ENCODE data around the gene ZNF467.
A peak's percentile ranks its signal among the peaks of the same experiment; 100 is the strongest.

The ZNF467 gene

DNA sequence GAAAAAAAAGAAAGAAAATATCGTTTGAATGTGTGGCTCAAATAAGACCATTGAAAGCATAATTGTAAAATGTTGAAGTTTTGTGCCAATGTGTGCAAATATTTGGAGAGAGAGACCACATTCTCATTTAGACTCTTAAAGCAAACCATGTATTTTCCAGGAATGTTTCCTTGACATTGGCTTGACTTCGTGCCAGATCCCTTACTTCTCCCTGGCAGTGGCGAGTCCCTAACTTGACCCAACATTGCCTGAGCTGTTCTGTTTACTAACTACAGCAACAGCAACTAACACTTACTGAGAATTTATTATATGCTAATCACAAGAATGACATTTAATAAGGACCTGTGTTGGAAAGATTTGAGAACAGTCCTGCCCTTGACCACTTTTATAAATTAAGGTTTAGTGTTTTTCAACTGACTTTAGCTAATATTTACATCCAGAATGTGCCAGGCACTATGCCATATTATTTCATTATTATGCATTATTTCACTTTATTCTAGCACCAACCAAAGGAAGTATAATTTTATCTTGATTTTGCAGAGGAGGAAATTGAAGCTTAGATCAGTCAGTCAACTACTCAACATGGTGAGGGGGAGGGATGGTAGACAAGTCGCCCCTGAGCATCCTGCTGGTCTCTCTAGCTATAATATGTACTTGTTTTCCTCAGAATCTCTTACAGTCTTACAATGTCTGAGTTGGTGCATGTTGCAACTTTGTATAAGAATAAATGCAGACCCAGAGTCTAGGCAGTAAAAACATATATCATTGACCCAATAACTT, 29.7 kb downstream of the ZNF467 start:
- no peak overlapping the region for H3K4me2 ChIP-seq (ENCODE audit: low read length)
- no CpG with 5 or more reads among the region's 4 CpGs for WGBS (ENCODE audit: extremely low coverage, insufficient coverage, low lambda C conversion rate)
- no peak overlapping the region for H3K23ac ChIP-seq (ENCODE audit: low read length)

DNA sequence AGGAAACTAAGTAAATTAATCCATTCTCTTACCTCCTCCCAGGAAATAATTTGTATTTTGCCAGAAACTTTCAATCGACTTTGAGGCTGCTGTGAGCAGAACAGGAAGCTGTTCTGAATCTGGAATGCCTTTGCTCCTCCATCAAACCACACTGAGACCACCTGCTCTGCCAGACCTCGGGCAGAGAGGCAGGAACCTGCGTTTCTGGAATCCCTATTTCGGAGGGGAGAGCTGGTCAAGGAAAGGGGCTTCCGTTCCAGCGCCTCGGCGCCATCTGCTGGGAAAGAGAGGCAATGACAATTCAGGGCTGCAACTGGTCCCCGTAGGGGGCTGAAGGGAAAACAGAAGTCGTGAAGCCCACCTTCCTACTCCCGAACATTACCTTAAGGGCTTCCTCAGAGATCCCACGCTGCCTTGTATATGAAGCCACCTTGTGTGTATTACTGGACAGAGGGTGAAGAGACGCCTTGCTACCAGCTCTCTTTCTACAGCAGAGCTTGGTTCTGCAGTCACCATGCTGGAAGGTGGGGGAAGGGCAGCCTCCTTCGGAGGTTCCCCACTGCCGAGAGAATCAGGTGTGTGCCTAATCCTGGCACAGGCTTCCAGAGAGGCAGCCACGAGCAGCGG, 31.2 kb downstream of the ZNF467 start:
- Histone ChIP-seq H3K79me1 (ENCODE audit: low read length) (no peaks in the 10 kb centered on the region), H3K18ac (ENCODE audit: low read length) (no peak overlapping the region), H3K4me2 (ENCODE audit: low read length) (peak overlapping the region; percentile 28), H2AK5ac (ENCODE audit: low read length) (no peak overlapping the region), H4K5ac (ENCODE audit: low read length) (no peak overlapping the region), H4K8ac (ENCODE audit: low read depth, low read length) (no peak overlapping the region), H3K79me2 (ENCODE audit: control insufficient read depth, insufficient read depth, low read length) (no peaks in the 10 kb centered on the region), H3K4ac (ENCODE audit: low read depth, low read length) (no peak overlapping the region), H3K36me3 (ENCODE audit: control insufficient read depth, insufficient read depth, low read length) (no peaks in the 10 kb centered on the region), H2BK5ac (ENCODE audit: low read length) (no peak overlapping the region), H3K9ac (ENCODE audit: low read length) (peak overlapping the region; percentile 12), H3K56ac (ENCODE audit: low read length) (peak overlapping the region; percentile 29), H3K4me1 (ENCODE audit: control insufficient read depth, low read depth, low read length) (no peaks in the 10 kb centered on the region), H2BK120ac (ENCODE audit: low read depth, low read length) (no peak overlapping the region), H3K4me3 (ENCODE audit: low read length) (no peak overlapping the region), H3K27me3 (ENCODE audit: insufficient read depth, low read length, poor library complexity) (no peaks in the 10 kb centered on the region), H3K23ac (ENCODE audit: low read length) (no peak overlapping the region), H3K27ac (ENCODE audit: low read depth, low read length) (no peak overlapping the region), H2BK15ac (replicated peaks; ENCODE audit: low read depth) (no peak overlapping the region)
- WGBS (ENCODE audit: extremely low coverage, insufficient coverage, low lambda C conversion rate): no CpG with 5 or more reads among the region's 17 CpGs
- peak; percentile 83 for DNase-seq

More for the DNA sequence above, 29.7 kb downstream of the ZNF467 start:
- Histone ChIP-seq H3K18ac (ENCODE audit: low read length) (no peak overlapping the region), H3K4ac (ENCODE audit: low read depth, low read length) (no peak overlapping the region), H4K5ac (ENCODE audit: low read length) (no peak overlapping the region), H3K56ac (ENCODE audit: low read length) (no peak overlapping the region), H3K36me3 (ENCODE audit: control insufficient read depth, insufficient read depth, low read length) (no peaks in the 10 kb centered on the region), H3K27ac (ENCODE audit: low read depth, low read length) (no peak overlapping the region), H3K79me2 (ENCODE audit: control insufficient read depth, insufficient read depth, low read length) (no peaks in the 10 kb centered on the region), H2AK5ac (ENCODE audit: low read length) (no peak overlapping the region), H3K27me3 (ENCODE audit: insufficient read depth, low read length, poor library complexity) (no peaks in the 10 kb centered on the region), H3K79me1 (ENCODE audit: low read length) (no peaks in the 10 kb centered on the region), H2BK15ac (replicated peaks; ENCODE audit: low read depth) (no peak overlapping the region), H3K9ac (ENCODE audit: low read length) (no peak overlapping the region), H2BK120ac (ENCODE audit: low read depth, low read length) (no peak overlapping the region), H4K8ac (ENCODE audit: low read depth, low read length) (no peak overlapping the region), H2BK5ac (ENCODE audit: low read length) (no peak overlapping the region), H3K4me3 (ENCODE audit: low read length) (no peak overlapping the region), H3K4me1 (ENCODE audit: control insufficient read depth, low read depth, low read length) (no peaks in the 10 kb centered on the region)
- DNase-seq: no peak

DNA sequence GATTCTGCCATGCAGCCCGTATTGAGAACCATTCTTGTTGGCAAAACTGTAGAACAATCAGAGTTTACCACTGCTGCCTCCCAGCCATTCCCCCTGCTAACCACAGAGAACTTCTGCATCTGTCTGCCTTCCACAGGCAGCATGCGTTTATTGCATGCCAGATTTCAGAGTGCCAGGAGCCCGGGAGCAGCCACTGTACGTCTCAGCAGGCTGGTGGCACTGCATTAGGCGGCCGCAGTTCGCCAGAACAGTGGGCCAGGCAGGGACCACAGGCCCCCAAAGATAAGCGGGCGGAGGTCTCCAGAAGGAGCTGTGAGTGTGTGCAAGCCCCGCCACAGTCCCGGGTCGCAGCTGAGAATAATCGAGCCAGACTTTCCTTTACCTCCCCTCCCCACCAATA, 31.8 kb downstream of the ZNF467 start:
- Histone ChIP-seq H4K8ac (ENCODE audit: low read depth, low read length) (no peak overlapping the region), H3K79me1 (ENCODE audit: low read length) (no peaks in the 10 kb centered on the region), H2BK120ac (ENCODE audit: low read depth, low read length) (no peak overlapping the region), H3K27ac (ENCODE audit: low read depth, low read length) (no peak overlapping the region), H3K4me2 (ENCODE audit: low read length) (no peak overlapping the region), H3K79me2 (ENCODE audit: control insufficient read depth, insufficient read depth, low read length) (no peaks in the 10 kb centered on the region), H3K27me3 (ENCODE audit: insufficient read depth, low read length, poor library complexity) (no peaks in the 10 kb centered on the region), H3K56ac (ENCODE audit: low read length) (no peak overlapping the region), H2AK5ac (ENCODE audit: low read length) (no peak overlapping the region), H2BK5ac (ENCODE audit: low read length) (no peak overlapping the region), H3K4me3 (ENCODE audit: low read length) (no peak overlapping the region), H2BK15ac (replicated peaks; ENCODE audit: low read depth) (no peak overlapping the region), H3K18ac (ENCODE audit: low read length) (no peak overlapping the region), H3K23ac (ENCODE audit: low read length) (no peak overlapping the region), H3K4me1 (ENCODE audit: control insufficient read depth, low read depth, low read length) (no peaks in the 10 kb centered on the region), H3K9ac (ENCODE audit: low read length) (no peak overlapping the region), H3K4ac (ENCODE audit: low read depth, low read length) (no peak overlapping the region), H3K36me3 (ENCODE audit: control insufficient read depth, insufficient read depth, low read length) (no peaks in the 10 kb centered on the region), H4K5ac (ENCODE audit: low read length) (no peak overlapping the region)
- no CpG with 5 or more reads among the region's 13 CpGs for WGBS (ENCODE audit: extremely low coverage, insufficient coverage, low lambda C conversion rate)
- DNase-seq: no peak

DNA sequence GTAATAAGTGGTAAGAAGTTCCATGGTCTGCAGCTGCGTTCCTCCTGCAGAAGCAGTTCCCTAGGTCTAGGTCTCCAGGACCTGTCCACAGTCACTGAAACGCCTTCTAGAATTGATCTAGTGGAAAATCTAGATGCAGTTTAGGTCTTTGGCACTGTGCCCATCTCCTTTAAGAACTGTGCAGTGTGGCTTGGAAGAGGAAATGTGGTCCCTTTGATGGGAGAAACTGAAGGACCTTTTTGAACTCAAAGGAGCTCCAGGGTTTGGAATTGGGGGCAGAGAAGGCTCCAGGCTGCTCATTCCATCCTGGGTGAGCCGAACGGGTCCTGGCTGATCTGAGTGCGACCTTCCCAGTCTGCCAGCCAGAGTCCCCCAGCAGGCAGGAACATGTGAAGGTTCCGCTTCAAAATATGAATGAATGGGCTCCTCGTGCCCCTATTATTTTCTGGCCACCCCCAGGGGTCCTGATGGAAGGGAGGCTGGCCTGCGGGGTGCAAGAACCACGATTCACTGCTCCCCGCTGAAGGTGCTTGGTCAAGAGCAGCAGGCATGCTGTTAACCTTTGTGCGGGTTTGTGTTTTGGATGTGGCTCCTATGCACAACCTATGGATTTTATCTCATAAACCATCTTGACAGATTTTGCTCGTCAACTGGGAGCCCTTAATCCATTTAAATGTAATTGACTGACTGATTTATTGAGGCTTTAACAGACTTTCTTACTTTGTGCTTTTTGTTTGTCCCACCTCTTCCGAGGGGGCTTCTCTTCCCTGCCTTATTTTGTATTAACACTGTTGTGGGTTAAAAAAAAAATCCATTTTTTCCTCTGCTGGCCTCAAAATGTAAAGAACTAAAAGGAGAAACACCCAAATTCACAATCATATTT, 36.7 kb downstream of the ZNF467 start:
- Histone ChIP-seq H3K27ac (ENCODE audit: low read depth, low read length) (no peak overlapping the region), H2BK120ac (ENCODE audit: low read depth, low read length) (no peak overlapping the region), H4K5ac (ENCODE audit: low read length) (no peak overlapping the region), H3K4me2 (ENCODE audit: low read length) (no peak overlapping the region), H3K27me3 (ENCODE audit: insufficient read depth, low read length, poor library complexity) (no peaks in the 10 kb centered on the region), H3K9ac (ENCODE audit: low read length) (no peak overlapping the region), H3K79me2 (ENCODE audit: control insufficient read depth, insufficient read depth, low read length) (no peaks in the 10 kb centered on the region), H3K4me1 (ENCODE audit: control insufficient read depth, low read depth, low read length) (no peaks in the 10 kb centered on the region), H3K4me3 (ENCODE audit: low read length) (no peak overlapping the region), H2AK5ac (ENCODE audit: low read length) (no peak overlapping the region), H3K4ac (ENCODE audit: low read depth, low read length) (no peak overlapping the region), H3K56ac (ENCODE audit: low read length) (no peak overlapping the region), H3K36me3 (ENCODE audit: control insufficient read depth, insufficient read depth, low read length) (no peaks in the 10 kb centered on the region), H3K23ac (ENCODE audit: low read length) (no peak overlapping the region), H3K79me1 (ENCODE audit: low read length) (no peaks in the 10 kb centered on the region), H4K8ac (ENCODE audit: low read depth, low read length) (no peak overlapping the region), H3K18ac (ENCODE audit: low read length) (no peak overlapping the region), H2BK5ac (ENCODE audit: low read length) (no peak overlapping the region), H2BK15ac (replicated peaks; ENCODE audit: low read depth) (no peak overlapping the region)
- no CpG with 5 or more reads among the region's 13 CpGs for WGBS (ENCODE audit: extremely low coverage, insufficient coverage, low lambda C conversion rate)
- DNase-seq: no peak

DNA sequence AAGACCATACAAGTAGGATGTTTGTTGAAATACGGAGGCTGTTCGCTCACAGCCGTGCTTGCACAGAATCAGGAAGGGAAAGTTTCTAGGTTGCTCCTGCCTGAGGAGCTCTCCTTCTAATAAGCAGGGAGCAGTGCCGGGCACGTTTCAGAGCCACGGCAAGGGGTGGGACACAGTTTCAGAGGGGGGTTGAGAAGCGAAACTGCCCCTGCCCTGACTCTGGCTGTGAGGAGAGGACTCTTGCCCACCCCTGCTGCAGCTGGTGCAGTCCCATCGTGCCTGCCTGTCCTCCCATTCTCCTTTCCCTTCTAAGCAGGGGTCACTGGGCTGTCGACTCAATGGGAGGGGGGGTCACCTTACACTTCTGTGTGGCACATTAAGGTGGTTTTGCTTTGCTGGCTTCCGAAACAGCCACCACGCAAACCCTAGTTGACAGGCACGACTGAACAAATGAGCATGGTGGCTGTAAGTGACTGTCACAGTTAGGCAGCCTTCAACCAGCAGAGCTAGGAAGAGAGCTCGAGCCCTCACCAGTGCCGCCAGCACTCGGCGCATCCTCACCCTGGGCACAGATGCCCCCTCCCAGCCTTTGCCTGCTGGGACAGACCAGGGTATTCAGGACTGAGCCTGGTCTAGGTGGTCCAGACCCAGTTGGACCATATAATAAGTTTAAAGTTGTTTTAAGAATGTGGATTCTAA, 37.5 kb downstream of the ZNF467 start:
- Histone ChIP-seq H2BK5ac (ENCODE audit: low read length) (no peak overlapping the region), H3K79me2 (ENCODE audit: control insufficient read depth, insufficient read depth, low read length) (no peaks in the 10 kb centered on the region), H3K23ac (ENCODE audit: low read length) (no peak overlapping the region), H3K4me2 (ENCODE audit: low read length) (no peak overlapping the region), H3K27ac (ENCODE audit: low read depth, low read length) (no peak overlapping the region), H2BK15ac (replicated peaks; ENCODE audit: low read depth) (no peak overlapping the region), H4K8ac (ENCODE audit: low read depth, low read length) (no peak overlapping the region), H3K27me3 (ENCODE audit: insufficient read depth, low read length, poor library complexity) (no peaks in the 10 kb centered on the region), H2AK5ac (ENCODE audit: low read length) (no peak overlapping the region), H3K36me3 (ENCODE audit: control insufficient read depth, insufficient read depth, low read length) (no peaks in the 10 kb centered on the region), H3K79me1 (ENCODE audit: low read length) (no peaks in the 10 kb centered on the region), H3K4me1 (ENCODE audit: control insufficient read depth, low read depth, low read length) (no peaks in the 10 kb centered on the region), H3K9ac (ENCODE audit: low read length) (no peak overlapping the region), H3K4me3 (ENCODE audit: low read length) (no peak overlapping the region), H3K56ac (ENCODE audit: low read length) (no peak overlapping the region), H2BK120ac (ENCODE audit: low read depth, low read length) (no peak overlapping the region), H3K18ac (ENCODE audit: low read length) (no peak overlapping the region), H3K4ac (ENCODE audit: low read depth, low read length) (no peak overlapping the region), H4K5ac (ENCODE audit: low read length) (no peak overlapping the region)
- WGBS (ENCODE audit: extremely low coverage, insufficient coverage, low lambda C conversion rate): no CpG with 5 or more reads among the region's 16 CpGs
- DNase-seq: no peak

Data from mesendoderm (in vitro differentiated cells).